Renal pelvis (tissue), 4 donors: Measurements from ENCODE around the gene AP2S1. TPM values are rescaled to one million over a fixed set of nuclear protein-coding genes. Genes with fewer than 3 reads are reported as not detected.
"Not testable (repeated sequence)": the region's sequence is repeated elsewhere in the genome, so short reads cannot be mapped to it uniquely, and the experiment has no call there.

Source experiments
- DNase-seq: peaks from one replicate; pipeline ENCODE4 v3.0.0-alpha.2; 2013
- polyA plus RNA-seq, 3 donors: library from polyadenylated mRNA; unstranded; fragments of 120-200 nt; gene quantifications; one replicate each; pipeline ENCODE4 v1.2.1, GENCODE V29; 2013; ENCODE audit not compliant: insufficient read length in 3 of 3

The AP2S1 gene
- polyA plus RNA-seq, 3 donors = 92.3 to 114 (median 96.9) TPM

DNA sequence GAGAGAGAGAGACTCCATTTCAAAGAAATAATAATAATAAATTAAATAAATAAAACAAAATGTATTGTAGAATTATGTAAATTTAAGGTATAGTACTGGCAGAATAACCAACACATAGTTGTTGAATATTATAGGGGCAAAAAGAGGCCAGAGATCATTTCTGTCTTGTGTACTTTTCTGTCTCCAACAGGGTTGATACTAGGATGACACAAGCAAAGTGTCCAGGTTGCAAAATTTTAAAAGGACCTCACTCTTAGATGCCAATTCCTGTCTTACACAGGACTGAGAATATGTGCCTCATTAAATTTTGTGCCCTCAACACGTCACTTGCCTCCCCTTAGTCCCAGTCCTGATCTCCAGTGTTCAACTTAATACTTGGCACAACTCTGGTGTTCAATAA is 2.2 kb upstream of the AP2S1 start:
- DNase-seq = no peak

DNA sequence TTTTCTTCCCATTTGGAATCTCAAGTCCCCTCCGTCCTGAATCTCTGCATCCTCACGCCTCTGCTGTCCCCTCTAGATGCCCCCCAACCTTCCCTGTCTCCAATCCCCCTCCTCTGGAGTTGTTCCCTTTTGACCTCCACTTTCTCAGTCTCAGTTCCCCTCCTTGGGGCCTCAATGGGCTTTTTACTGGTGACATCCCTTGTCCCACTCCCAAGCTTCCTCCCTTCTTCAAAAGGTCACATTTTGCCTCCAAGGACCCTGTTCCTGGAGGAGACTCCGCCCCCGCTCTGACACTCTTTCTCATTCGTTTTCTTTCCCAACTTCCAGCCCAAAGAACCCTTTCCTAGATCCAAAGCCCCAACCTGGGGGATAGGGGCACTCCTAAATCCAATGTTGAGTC is 1.0 kb downstream of the AP2S1 start:
- no peak for DNase-seq

DNA sequence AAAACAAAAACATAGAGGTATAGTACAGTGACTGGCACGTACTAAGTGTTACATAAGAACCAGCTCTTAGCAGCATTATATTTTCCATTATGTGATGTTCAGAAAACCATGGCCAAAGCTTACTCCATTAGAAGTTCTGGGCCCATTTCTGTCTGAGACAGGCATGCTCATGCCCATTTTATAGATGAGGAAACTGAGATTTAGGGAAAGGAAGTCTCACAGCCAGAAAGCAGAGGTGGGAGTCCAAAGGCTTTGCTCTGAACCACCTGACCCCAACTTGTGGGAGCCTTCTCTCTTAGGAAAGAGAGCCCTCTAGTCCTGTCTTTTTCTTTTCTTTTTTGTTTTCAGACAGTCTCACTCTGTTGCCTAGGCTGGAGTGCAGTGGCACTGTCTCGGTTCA is 2.3 kb downstream of the AP2S1 start:
- no peak for DNase-seq

DNA sequence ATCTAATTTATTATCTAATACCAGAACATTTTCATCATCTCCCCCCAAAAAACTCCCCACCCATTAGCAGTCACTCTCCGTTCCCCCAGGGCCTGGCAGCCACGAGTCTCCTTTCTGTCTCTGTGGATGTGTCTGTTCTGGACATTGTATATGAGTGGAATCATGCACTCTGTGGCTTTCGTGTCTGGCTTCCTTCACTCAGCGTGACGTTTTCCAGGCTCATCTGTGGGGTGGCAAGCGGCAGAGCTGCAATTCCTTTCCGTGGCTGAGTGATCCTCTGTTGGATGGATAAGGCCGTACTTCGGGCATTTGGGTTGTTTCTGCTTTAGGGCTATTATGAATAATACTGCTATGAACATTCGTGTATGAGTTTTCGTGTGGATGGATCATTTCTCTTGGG is 3.1 kb downstream of the AP2S1 start:
- DNase-seq = no peak

DNA sequence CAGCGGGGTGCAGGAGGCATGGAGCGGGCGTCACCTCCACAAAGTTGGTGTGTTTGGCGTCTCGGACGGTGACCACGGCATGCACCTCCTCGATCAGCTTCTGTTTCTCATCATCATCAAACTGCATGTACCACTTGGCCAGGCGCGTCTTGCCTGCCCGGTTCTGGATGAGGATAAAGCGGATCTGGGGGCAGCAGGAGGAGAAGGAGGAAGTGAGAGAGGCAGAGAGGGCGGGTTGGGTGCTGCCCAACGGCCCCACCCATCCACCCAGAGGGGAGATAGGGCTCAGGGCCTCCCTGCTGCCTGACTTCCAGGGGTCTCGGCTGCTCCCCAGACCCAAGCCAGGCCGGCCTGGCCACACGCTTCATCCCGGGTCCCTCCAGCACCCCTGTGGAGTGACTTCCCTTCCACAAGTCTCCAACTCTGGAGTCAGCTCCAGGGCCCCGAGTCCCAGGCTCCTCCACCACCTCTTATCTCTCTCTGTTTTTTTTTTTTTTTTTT is 4.6 kb downstream of the AP2S1 start:
- no peak for DNase-seq

DNA sequence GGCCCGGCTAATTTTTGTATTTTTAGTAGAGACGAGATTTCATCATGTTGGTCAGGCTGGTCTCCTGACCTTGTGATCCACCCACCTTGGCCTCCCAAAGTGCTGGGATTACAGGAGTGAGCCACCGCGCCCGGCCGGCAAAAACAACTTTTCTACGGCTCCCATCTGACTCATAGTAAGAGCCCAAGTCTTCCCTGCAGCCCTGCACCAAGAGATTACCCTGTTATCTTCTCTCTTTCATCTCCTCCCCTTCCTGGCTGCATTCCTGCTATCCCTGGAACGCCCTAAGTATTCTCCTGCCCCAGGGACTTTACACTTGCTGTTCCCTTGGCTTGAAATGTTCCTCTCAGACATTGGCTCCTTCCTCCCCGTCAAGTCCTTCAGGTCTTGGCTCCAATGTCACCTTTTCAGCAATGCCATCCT is 6.6 kb downstream of the AP2S1 start:
- no peak for DNase-seq

DNA sequence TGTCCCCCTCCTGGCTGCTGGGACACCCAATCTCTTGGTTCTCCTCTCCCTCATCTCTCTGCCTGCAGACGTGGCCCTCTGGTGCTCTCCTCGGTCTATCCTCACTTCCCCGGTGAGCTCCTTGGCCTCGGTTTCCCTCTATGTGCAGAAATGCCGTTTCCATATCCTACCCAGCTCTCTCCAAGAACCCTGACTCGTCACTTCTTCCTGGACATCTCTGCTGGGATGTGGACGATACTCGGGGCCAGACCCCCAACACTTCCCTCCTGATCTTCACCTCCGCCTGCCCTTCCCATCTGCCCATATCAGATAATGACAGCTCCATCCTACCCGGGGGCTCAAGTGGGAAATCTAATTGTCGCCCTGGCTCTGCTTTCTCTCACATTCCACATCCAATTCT is 7.9 kb downstream of the AP2S1 start:
- DNase-seq = no peak

DNA sequence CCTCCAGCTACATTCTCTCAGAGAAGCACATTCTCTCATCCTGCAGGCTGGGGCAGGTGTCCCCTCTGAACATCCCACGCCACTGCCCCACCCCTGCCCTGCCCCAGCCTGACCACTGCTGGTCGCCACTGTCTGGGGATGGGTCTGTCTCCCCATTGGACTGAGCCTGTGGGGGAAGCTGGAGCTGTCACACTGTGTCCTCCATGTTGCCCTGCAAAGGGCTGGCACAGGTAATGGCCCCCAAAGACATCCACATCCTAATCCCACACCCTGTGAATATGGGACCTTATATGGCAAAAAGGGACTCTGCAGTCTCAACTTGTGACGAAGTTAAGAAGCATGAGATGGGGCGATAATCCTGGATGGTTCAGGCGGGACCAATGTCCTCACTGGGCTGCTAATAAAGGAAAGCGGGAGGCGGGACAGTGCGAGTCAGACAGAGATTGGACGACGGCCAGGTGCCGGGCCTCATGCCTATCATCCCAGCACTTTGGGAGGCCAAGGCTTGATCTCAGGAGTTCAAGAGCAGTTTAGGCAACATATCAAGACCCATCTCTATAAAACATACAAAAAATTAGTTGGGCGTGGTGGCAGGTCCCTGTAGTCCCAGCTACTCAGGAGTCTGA is 9.1 kb downstream of the AP2S1 start:
- no peak for DNase-seq

DNA sequence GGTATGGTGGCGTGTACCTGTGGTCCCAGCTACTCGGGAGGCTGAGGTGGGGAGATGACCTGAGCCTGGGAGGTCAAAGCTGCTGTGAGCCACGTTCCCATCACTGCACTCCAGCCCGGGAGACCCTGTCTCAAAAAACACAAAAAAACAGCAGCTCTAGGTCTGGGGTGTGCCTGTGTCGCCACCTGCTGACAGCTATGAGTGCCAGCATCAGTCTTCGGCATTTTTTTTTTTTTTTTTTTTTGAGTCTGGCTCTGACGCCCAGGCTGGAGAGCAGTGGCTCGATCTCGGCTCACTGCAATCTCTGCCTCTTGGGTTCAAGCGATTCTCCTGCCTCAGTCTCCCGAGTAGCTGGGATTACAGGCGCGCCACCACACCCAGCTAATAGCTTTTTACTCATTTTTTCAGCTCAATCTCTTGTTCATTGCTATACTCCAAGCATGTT is 10.1 kb downstream of the AP2S1 start:
- DNase-seq = peak; percentile 73

DNA sequence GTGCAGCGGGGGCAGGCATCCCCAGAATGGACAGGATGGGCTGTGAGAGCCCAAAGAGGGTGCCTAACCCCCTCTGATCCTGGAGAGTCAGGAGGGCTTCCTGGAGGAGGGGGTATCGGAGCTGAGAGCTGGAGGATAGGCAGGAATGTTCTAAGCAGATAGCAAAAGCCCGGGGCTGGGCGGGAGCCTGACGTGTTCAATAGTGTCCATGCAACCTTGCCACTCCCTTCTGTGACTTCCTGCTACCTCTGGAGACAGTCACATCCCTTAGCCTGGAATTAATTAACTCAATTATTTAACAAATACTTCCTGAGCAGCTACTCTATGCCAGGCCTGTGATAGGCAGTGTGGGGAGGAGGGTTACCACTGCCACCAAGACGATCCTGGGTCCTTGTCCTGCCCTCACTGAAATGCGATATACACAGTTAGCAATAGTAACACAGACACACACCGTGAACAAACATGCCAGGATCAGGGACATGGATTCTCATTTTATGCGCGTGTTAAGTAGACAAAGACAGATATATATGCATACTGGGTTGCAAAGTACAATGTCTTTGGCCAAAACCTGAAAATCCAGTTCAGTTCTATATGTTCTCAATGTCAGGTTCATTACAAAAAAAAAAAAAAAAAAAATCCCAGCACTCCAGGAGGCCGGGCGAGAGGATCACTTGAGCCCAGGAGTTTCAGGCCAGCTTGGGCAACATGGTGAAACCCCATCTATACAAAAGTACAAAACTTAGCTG is 10.7 kb downstream of the AP2S1 start:
- no peak for DNase-seq

DNA sequence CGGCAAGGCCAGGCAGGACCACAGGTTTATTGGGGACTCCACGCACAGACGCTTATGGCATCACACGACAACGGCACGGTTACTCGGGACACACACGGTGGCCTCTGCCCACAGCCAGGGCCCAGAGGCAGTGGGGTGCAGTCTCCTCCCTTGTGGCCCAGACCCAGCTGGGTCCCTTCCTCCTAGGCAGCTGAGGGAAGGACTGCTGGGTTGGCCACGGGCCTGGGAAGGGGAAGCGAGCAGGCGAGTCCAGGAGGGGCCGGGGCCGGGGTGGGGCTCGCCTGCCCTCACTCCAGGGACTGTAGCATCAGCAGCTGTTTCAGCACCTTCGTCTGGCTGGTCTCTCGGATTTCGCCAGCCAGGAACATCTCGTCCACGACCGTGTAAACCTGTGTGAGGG is 12.5 kb downstream of the AP2S1 start:
- no peak for DNase-seq

DNA sequence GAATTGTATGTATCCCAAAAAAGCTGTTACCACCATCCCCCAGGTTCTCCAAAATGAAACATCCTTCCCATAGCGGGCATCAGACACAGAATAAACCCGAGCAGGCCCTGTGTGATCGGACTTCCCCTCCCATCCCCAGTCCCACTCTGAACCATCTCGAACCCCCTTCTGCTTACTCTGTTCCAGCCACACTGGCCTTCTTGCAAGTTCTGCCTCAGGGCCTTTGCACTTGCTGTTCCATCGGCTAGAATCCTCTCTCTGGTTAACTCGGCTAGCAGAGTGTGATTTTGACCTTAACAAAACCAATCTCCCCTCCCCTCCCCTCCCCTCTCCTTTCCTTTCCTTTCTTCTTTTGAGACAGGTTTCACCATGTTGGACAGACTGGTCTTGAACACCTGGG is 15.7 kb downstream of the AP2S1 start:
- no peak for DNase-seq

DNA sequence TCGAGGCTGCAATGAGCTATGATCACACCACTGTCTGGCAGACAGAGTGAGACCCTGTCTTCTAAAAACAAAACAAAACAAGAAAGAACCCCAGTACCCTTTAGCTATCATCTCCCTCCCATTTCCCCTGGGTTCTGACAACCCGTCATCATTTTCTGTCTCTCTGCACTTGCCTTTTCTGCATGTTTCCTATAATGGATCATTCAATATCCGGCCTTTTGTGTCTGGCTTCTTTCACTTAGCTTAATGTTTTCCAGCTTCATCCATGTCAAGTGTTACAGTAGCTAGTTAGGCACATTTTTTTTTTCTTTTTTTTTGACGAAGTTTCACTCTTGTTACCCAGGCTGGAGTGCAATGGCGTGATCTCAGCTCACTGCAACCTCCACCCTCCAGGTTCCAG is 16.5 kb downstream of the AP2S1 start:
- no peak for DNase-seq

DNA sequence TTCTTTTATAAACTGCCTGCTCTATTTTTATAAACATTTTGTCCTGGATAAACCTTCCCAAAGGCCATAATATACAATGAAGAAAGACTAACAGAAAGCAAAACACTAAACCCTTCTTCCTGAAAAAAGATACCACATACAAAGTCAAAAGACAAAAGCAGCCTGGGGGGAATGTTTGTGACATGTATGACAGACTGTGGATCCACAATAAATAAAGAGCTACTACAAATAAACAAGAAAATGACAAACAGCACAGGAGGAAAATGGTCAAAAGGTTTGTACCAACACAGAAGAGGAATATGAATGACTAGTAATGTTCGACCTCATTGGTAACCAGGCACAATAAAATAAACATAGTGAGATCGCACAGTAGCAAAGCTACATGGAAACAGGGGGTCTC is 19.8 kb downstream of the AP2S1 start:
- no peak for DNase-seq

DNA sequence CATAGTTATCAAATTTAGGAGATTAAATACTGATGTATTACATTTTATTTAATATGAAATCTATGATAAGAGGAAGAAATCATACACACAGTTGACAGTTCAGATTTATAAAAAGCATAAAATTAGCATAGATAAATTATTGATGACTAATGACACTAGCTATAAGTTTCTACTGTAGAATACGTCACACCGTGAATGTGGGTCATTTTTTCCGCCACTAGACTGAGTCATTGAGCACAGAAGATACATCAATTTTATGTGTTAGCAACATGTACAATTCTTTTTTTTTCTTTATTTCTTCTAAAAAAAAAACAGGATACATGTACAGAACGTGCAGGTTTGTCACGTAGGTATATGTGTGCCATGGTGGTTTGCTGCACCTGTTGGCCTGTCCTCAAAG is 22.2 kb downstream of the AP2S1 start:
- no peak for DNase-seq

DNA sequence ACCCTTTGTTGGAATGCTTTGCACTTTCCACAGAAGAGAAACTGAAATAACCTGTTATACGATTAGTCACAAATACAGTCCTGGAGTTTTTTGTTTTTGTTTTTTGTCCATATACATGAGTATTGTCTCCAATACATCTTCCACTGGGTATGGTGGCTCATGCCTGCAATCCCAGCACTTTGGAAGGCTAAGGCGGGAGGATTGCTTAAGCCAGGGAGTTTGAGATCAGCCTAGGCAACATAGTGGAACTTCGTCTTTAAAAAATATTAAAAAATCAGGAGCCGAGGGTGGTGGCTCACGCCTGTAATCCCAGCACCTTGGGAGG is 25.0 kb downstream of the AP2S1 start:
- DNase-seq = no peak

DNA sequence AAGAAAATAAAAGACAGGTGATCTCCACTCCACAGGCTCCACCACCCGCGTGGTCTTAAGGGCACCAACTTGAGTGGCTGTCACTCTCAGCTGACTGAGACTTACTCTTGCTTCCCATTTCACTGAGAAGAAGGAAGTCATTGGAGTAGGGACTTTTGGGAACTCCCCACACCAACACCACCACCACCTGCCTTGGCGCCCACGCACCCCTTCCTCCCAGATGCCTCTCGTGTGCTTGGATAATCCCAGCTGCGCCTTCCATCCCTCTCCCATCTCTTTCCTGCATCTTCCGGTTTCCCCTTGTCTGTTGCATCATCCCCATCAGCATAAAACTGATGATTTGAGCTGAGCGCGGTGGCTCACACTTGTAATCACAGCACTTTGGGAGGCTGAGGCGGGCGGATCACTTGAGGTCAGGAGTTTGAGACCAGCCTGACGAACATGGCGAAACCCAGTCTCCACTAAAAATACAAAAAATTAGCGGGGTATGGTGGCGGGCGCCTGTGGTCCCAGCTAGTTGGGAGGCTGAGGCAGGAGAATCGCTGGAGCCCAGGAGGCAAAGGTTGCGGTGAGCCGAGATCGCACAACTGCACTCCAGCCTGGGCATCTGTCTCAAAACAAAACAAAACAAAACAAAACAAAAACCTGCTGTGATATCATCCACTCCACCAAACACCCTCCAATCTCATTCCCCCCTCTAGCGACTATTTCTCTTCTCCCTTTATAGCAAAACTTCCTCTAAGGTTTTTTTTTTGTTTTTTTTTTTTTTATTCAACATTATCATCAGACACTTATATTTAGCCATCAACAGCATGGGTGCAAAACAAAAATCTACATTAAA is 25.5 kb downstream of the AP2S1 start:
- no peak for DNase-seq

DNA sequence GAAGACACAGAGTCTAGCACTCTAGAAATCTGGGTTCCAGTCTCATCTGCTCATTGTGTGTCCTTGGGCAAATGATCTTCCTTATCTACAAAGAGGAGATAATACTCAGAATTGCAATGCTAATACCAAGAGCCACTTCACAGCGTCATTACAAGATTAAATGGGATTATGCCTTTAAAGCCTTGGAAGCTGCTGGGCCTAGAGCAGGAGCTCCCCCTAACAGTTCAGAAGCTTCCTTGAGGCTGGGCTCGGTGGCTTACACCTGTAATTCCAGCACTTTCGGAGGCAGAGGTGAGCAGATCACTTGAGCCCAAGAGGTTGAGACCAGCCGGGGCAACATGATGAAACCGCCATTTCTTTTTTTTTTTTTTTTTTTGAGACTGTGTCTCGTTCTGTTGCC is 27.6 kb downstream of the AP2S1 start:
- DNase-seq = no peak

DNA sequence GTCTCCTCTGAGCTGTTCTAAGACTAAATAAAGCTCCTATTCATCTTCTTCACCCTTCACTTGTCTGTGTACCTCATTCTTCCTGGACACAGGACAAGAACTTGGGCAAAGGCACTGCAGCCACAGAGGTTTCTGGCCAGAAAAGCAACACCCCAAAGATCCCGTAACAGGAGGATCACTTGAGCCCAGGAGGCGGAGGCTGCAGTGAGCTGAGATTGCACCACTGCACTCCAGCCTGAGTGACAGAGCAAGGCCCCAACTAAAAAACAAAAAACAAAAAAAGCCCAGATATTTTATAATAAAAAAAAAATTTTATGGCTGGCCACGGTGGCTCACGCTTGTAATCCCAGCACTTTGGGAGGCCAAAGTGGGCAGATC is 28.2 kb downstream of the AP2S1 start:
- not testable (repeated sequence) for DNase-seq

DNA sequence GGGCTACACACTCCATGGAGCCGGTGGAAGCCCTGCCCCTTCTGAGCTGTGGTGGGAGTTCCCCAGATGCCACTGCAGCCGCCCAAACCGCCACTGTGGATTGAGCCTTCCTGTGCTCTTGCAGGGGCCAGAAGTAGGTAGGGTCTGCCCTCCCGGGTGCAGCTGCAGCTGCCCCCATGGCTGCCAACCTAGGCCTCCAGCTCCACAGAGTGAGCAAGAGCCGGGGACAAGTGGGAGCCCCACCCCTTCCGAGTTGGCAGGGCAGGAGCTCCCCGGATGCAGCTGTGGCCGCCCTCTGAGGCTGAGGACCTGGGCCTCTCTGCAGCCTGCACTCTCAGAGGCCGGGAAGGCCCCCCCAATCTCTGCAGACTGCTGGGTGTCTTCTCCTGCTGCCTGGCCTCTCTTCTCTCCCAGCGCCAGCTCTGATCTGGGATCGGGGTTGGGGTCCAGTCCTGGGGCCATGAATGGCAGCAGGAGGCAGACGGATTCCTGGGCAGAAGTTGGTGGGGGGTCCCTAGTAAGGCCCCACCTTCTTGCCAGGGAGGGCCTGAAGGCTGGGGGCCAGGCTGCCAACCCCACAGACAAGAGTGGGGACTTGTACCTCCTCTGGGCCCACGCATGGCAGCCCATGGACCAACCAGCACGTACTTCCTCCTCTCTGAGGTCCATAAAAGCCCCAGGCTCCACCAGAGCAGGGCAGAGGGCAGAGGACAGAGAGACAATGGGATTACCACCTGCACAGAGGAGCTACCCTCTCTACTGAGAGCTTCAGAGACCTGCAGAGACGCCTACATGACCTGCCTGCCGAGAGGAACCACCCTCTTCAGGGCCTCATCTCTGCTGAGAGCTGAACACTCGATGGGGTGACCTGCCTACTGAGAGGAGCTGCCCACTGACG is 28.9 kb downstream of the AP2S1 start:
- DNase-seq = no peak

DNA sequence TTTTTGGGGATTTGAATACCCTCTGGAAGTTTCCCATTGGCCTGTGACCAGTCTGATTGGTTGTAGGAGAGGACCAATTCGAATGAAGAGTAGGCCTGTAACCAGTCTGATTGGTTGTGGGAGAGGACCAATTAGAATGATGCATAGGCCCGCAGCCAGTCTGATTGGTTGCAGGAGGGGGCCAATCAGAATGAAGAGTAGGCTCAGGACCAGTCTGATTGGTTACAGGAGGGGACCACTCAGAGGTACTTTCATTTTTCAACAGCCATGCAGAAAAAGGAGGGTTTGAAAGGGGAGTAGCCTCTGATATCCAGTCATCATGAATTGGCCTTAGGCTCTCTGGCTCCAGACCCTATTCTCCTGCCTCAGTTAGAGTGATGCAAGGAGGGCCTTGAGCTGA is 31.8 kb downstream of the AP2S1 start:
- no peak for DNase-seq
